Naive thymus-derived CD4-positive, alpha-beta T cell (primary cell): ENCODE results near the gene PLEKHM2. TPM values are rescaled to one million over a fixed set of nuclear protein-coding genes. Genes with fewer than 3 reads are reported as not detected.

Source experiments
- ATAC-seq: fragments of 150-1000 bp; cut with Tn5 transposase; 2 replicates; pipeline ENCODE4 v1.10.0; 2021; ENCODE audit warnings: mild to moderate bottlenecking, moderate library complexity
- CTCF ChIA-PET: fragments of 350-600 bp; sonication (Branson Sonifier 250); formaldehyde crosslinking; loops from one replicate; lab custom pipeline; 2021; ENCODE audit warnings: antibody characterized with exemption; lab: Charles Lee
- POLR2A ChIA-PET: fragments of 350-600 bp; sonication (Branson Sonifier 250); formaldehyde crosslinking; loops from one replicate; lab custom pipeline; 2021; ENCODE audit warnings: antibody characterized with exemption, inconsistent platforms; lab: Charles Lee
- DNase-seq, 9 donors: peaks; one replicate each; pipeline versions ENCODE4 v3.0.0 to v3.0.0-alpha.2; 2020 to 2022; ENCODE audit warnings: mixed read lengths in 1 of 9
- H3K27ac ChIP-seq: one replicate; pipeline ENCODE4 v1.7.0; 2013; ENCODE audit warnings: mild to moderate bottlenecking, low read depth, low read length, moderate library complexity
- H3K27me3 ChIP-seq, 2 donors: one replicate each; pipeline ENCODE4 v1.7.0; 2013; ENCODE audit warnings: low read length in 2 of 2, mild to moderate bottlenecking in 2 of 2, moderate library complexity in 2 of 2; ENCODE audit not compliant: control insufficient read depth in 2 of 2, insufficient read depth in 2 of 2
- H3K36me3 ChIP-seq, 3 experiments: 1 replicate in 2 of 3; 2 replicates in 1 of 3; pipeline ENCODE4 v1.7.0; 2013; ENCODE audit warnings: low read length in 3 of 3, mild to moderate bottlenecking in 3 of 3, moderate library complexity in 1 of 3; ENCODE audit not compliant: insufficient read depth in 3 of 3, control insufficient read depth in 2 of 3
- H3K4me1 ChIP-seq, 2 donors: one replicate each; pipeline ENCODE4 v1.7.0; 2013; ENCODE audit warnings: low read length in 2 of 2, mild to moderate bottlenecking in 2 of 2, moderate library complexity in 1 of 2; ENCODE audit not compliant: control insufficient read depth in 2 of 2, insufficient read depth in 2 of 2
- H3K4me3 ChIP-seq: 2 replicates; pipeline ENCODE4 v1.7.0; 2013; ENCODE audit warnings: mild to moderate bottlenecking, low read length
- H3K9me3 ChIP-seq, 3 experiments: 1 replicate in 2 of 3; 2 replicates in 1 of 3; pipeline ENCODE4 v1.7.0; 2013; ENCODE audit warnings: low read length in 3 of 3; ENCODE audit not compliant: control insufficient read depth in 2 of 3
- H3K27ac Mint-ChIP-seq, 9 donors: one replicate each; pipeline ENCODE4 v1.8.0; 2020 to 2022; ENCODE audit warnings: mixed read lengths in 9 of 9, mild to moderate bottlenecking in 8 of 9, moderate library complexity in 5 of 9, inconsistent platforms in 2 of 9
- H3K27me3 Mint-ChIP-seq, 5 donors: one replicate each; pipeline ENCODE4 v1.8.0; 2021 to 2022; ENCODE audit warnings: mixed read lengths in 5 of 5, mild to moderate bottlenecking in 1 of 5
- H3K36me3 Mint-ChIP-seq, 5 donors: one replicate each; pipeline ENCODE4 v1.8.0; 2020 to 2022; ENCODE audit warnings: mixed read lengths in 5 of 5, mild to moderate bottlenecking in 3 of 5, inconsistent platforms in 1 of 5
- H3K4me1 Mint-ChIP-seq, 7 donors: one replicate each; pipeline ENCODE4 v1.8.0; 2020 to 2022; ENCODE audit warnings: mixed read lengths in 7 of 7, mild to moderate bottlenecking in 3 of 7, inconsistent platforms in 1 of 7
- H3K4me3 Mint-ChIP-seq, 10 donors: one replicate each; pipeline ENCODE4 v1.8.0; 2020 to 2022; ENCODE audit warnings: mild to moderate bottlenecking in 10 of 10, mixed read lengths in 10 of 10, moderate library complexity in 6 of 10, inconsistent platforms in 2 of 10
- H3K9me3 Mint-ChIP-seq, 11 donors: one replicate each; pipeline ENCODE4 v1.8.0; 2020 to 2022; ENCODE audit warnings: mixed read lengths in 11 of 11, mild to moderate bottlenecking in 4 of 11, inconsistent platforms in 1 of 11, moderate library complexity in 1 of 11
- intact Hi-C, 2 donors: fragments of 100-400 bp; cut with micrococcal nuclease; formaldehyde crosslinking; loops; one replicate each; pipeline ENCODE4 v1.15.1; 2023
- polyA plus RNA-seq, 2 donors: library from polyadenylated mRNA; unstranded; fragments of 300-500 nt; fragmentation: Illumina TruSeq; gene quantifications; one replicate each; pipeline ENCODE4 v1.2.3, GENCODE V29; 2021
- total RNA-seq, 6 experiments: library from RNA in 5 of 6; stranded (reverse) in 5 of 6; gene quantifications; 1 replicate in 5 of 6; 2 replicates in 1 of 6; pipeline ENCODE4 v1.2.3 and lab custom pipeline; 2021 to 2026

The PLEKHM2 gene
- total and polyA plus RNA-seq, 7 experiments from 2014 or later = 4.3 to 78.6 (median 58.5) TPM

DNA sequence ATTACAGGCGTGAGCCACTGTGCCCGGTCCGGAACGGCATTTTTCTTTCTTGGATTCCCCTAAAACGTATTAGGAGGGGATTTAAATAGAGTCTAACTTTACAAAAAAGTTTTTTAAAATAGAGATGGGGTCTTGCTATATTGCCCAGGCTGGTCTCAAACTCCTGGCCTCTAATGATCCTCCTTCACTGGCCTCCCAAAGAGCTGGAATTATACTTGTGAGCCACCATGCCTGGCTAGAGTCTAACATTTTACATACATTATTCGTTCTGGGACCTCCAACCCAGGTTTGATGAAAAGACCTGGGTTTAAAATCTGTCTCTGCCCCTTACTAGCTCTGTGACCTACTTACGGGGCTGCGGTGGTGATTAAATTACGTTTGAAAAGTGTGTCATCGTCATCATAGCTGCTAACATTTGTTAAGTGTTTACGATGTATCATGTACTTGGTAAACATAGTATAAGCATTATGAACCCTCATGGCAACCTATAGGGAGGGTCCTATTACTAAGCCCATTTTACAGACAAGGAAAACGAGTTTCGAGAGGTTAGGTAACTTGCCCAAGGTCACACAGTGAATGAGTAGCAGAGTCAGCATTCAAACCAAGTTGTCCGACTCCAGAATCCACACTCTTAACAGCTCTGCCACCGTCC, 24.5 kb downstream of the PLEKHM2 start:
- no peak for ATAC-seq
- Mint-ChIP-seq H3K27me3 (no peaks in the 10 kb centered on the region), H3K9me3 (peaks cover 0 to 2% (median 0%) of the 10 kb centered on the region in 11 donors), H3K4me3 (no peak overlapping the region), H3K27ac (no peak overlapping the region), H3K36me3 (peaks cover 0 to 17% (median 0%) of the 10 kb centered on the region in 5 donors), H3K4me1 (peaks cover 14 to 35% (median 26%) of the 10 kb centered on the region in 7 donors)
- Histone ChIP-seq H3K4me1 (no peaks in the 10 kb centered on the region), H3K9me3 (no peaks in the 10 kb centered on the region), H3K4me3 (no peak overlapping the region), H3K36me3 (peaks cover 0 to 9% (median 0%) of the 10 kb centered on the region in 3 experiments), H3K27ac (no peak overlapping the region), H3K27me3 (no peaks in the 10 kb centered on the region)
- no peak for DNase-seq
- intact Hi-C loops = no loop called here
- ChIA-PET POLR2A (interaction anchor here (0.6 to 1.3 kb wide), 4 partner anchors 8 to 1950 kb away, joined by 3 to 7 read pairs (median 4); no protein-coding TSS in a partner anchor), CTCF (interaction anchor here (0.6 kb wide), 1 partner anchor 106 kb away, joined by 5 read pairs; no protein-coding TSS in a partner anchor)

DNA sequence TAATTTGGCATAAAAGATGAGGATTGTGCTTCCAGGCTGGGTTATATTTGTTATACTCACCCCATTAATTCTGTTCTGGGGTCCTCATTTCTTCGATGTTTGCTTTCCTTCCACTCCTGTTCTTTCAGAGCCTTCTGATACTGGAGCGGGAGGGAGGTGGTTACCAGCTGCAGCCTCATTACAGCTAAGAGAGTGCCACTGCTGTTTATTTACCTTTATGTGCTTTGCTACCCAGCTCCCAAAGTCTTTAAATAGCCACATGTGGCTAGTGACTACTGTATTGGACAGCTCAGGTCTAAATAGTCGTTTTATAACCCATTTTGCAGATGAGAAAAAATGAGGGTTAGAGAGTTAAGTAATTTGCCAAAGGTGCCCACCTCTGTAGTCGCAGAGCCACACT, 25.1 kb downstream of the PLEKHM2 start:
- Histone ChIP-seq H3K9me3 (no peaks in the 10 kb centered on the region), H3K36me3 (peaks cover 0 to 9% (median 0%) of the 10 kb centered on the region in 3 experiments), H3K27ac (no peak overlapping the region), H3K27me3 (no peaks in the 10 kb centered on the region), H3K4me1 (no peaks in the 10 kb centered on the region), H3K4me3 (no peak overlapping the region)
- CTCF ChIA-PET = no interaction called here
- H3K36me3 Mint-ChIP-seq = peaks cover 0 to 17% (median 0%) of the 10 kb centered on the region in 5 donors
- POLR2A ChIA-PET = interaction anchor here (0.6 to 0.9 kb wide), 2 partner anchors 8 to 24 kb away, joined by 3 to 4 read pairs; no protein-coding TSS in a partner anchor
- DNase-seq = no peak
- intact Hi-C loops = no loop called here
- H3K27me3 Mint-ChIP-seq = no peaks in the 10 kb centered on the region
- H3K27ac Mint-ChIP-seq = no peak overlapping the region
- peaks cover 14 to 31% (median 24%) of the 10 kb centered on the region in 7 donors for H3K4me1 Mint-ChIP-seq
- peaks cover 0 to 2% (median 0%) of the 10 kb centered on the region in 11 donors for H3K9me3 Mint-ChIP-seq
- ATAC-seq = no peak
- no peak overlapping the region for H3K4me3 Mint-ChIP-seq

DNA sequence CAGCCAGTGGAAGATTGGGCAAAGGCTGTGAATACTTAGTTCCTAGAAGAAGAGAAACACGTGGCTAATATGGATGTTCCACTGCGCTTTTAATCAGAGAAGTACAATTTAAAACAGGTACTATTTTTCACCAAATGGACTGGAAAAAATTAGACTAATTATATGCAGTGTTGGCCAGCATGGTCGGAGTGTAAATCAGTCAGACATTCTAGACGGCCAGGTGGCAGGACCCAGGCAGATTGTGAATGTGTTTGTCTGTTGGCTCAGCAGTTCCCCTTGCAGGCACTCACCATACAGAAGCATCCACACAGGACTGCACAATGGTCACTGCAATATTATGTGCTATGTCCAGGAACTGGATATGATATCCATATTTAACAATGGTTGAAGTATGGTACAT, 28.0 kb downstream of the PLEKHM2 start:
- no peak for ATAC-seq

DNA sequence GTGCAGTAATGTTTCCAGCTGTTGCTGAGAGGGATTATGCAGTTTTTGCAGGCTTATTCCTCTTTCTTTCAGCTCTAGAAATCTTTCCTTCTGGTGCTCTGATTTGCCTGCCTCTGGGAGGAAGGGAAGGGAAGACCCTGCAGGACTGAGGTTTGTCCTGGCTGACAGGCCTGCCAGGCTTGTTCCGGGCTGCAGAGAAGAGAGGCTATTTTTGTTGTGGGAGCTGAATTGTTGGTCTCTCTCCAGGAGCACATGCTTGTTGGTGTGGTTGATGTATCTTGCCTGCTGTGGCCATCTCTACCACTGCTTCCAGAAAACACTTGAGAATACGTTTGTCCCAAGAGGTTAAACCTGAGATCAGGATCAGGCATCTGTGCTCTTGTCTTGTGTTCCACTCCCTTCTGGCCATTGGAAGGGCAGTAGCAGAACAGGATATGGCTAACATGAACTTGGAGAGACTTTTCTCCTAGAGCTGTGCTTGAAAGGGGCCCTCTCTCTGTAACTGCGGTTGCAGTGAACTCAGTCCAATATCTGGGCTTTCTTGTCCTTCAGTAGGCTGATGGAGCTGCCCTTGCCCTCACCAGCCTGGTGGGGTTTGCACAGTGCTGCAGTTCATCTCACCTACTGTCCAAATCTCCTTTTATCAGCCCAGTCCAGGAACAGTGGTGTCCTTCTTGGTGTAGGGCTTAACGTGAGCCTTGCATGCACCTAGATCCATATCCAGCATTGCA, 30.5 kb downstream of the PLEKHM2 start:
- no peaks in the 10 kb centered on the region for H3K27me3 ChIP-seq
- DNase-seq (no peak), ATAC-seq (no peak)
- H3K9me3 ChIP-seq = no peaks in the 10 kb centered on the region
- H3K36me3 ChIP-seq = peaks cover 0 to 45% (median 9%) of the 10 kb centered on the region in 3 experiments
- intact Hi-C loops = no loop called here
- Mint-ChIP-seq H3K4me3 (no peak overlapping the region), H3K4me1 (peaks cover 7 to 16% (median 12%) of the 10 kb centered on the region in 7 donors), H3K36me3 (peaks cover 0 to 16% (median 2%) of the 10 kb centered on the region in 5 donors), H3K27ac (peak overlapping the region in 3 of 9 donors; percentile 25 to 64 (median 45)), H3K27me3 (no peaks in the 10 kb centered on the region), H3K9me3 (peaks cover 0 to under 1% (median 0%) of the 10 kb centered on the region in 11 donors)
- H3K4me1 ChIP-seq = no peaks in the 10 kb centered on the region
- POLR2A ChIA-PET = interaction anchor here (0.6 kb wide), 1 partner anchor 109 kb away, joined by 3 read pairs; no protein-coding TSS in a partner anchor
- H3K27ac ChIP-seq = no peak overlapping the region
- H3K4me3 ChIP-seq = no peak overlapping the region
- CTCF ChIA-PET = no interaction called here

More for the DNA sequence above, 28.0 kb downstream of the PLEKHM2 start:
- Mint-ChIP-seq H3K4me3 (no peak overlapping the region), H3K4me1 (peaks cover 7 to 23% (median 14%) of the 10 kb centered on the region in 7 donors), H3K27me3 (no peaks in the 10 kb centered on the region), H3K9me3 (peaks cover 0 to 2% (median 0%) of the 10 kb centered on the region in 11 donors), H3K36me3 (peaks cover 0 to 8% (median 0%) of the 10 kb centered on the region in 5 donors), H3K27ac (no peak overlapping the region)
- no peak for DNase-seq
- Histone ChIP-seq H3K4me1 (no peaks in the 10 kb centered on the region), H3K9me3 (no peaks in the 10 kb centered on the region), H3K27ac (no peak overlapping the region), H3K4me3 (no peak overlapping the region), H3K36me3 (peaks cover 0 to 22% (median 9%) of the 10 kb centered on the region in 3 experiments), H3K27me3 (no peaks in the 10 kb centered on the region)
- ChIA-PET POLR2A (interaction anchor here (0.6 kb wide), 1 partner anchor 533 kb away, joined by 3 read pairs; no protein-coding TSS in a partner anchor), CTCF (no interaction called here)
- intact Hi-C loops = no loop called here

DNA sequence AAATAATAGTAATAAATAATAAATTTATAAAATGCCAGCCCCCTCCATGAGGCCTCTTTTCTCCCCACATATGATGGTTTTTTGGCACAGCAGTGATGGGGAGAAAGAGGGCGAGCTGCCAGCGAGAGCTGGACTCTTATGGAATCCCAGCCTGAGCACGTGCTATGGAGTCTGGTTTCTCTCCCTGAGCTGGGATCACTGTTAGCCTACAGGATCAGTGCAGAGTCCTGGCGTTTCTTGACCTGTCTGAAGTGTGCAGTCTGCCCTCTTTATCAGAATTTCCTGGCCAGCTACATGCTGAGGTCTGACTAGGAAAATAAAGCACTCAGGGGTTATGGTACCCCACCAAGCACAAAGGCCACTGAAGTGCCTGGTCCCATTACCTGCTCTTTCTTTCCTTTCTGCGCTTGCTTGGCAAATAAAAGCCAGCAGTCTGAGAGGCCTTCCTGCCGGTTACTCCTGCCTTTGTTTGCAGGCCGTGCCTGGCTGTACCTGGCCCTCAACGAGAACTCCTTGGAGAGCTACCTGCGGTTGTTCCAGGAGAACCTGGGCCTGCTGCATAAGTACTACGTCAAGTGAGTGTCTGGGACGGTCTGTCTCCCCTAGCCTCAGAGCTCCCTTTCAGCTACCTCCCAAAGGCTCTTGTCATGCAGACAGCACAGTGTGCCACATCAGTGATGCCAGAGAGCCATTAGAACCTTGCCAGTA, 33.5 kb downstream of the PLEKHM2 start:
- intact Hi-C loops = no loop called here
- Mint-ChIP-seq H3K36me3 (peaks cover 0 to 25% (median 2%) of the 10 kb centered on the region in 5 donors), H3K9me3 (no peaks in the 10 kb centered on the region), H3K27me3 (no peaks in the 10 kb centered on the region), H3K4me1 (peaks cover 0 to 14% (median 5%) of the 10 kb centered on the region in 7 donors), H3K4me3 (no peak overlapping the region), H3K27ac (peak overlapping the region in 1 of 9 donors; percentile 23)
- Histone ChIP-seq H3K4me3 (no peak overlapping the region), H3K4me1 (no peaks in the 10 kb centered on the region), H3K27ac (no peak overlapping the region), H3K36me3 (peaks cover 0 to 71% (median 9%) of the 10 kb centered on the region in 3 experiments), H3K9me3 (no peaks in the 10 kb centered on the region), H3K27me3 (no peaks in the 10 kb centered on the region)
- no peak for DNase-seq
- no peak for ATAC-seq
- ChIA-PET CTCF (no interaction called here), POLR2A (interaction anchor here (0.5 kb wide), 1 partner anchor 94 kb away, joined by 3 read pairs; no protein-coding TSS in a partner anchor)

DNA sequence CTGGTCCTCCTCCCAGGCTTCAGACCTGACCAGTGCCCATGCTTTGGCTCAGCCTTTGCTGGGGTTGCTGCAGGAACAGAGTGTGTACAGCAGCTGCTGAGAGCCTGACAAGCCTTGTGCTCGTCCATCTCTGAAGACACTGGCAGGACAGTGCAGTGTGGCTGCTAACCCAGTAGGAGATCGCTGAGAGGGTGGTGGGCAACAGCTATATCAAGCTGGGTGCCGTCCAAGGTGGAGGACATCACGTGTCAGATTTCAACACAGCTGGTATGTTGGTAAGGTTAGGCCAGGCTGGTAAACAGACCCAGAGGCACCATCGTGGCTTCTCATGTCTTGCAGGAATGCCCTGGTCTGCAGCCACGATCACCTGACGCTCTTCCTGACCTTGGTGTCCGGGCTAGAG, 34.1 kb downstream of the PLEKHM2 start:
- Mint-ChIP-seq H3K36me3 (peaks cover 0 to 30% (median 2%) of the 10 kb centered on the region in 5 donors), H3K27me3 (no peaks in the 10 kb centered on the region), H3K27ac (no peak overlapping the region), H3K4me1 (peaks cover 0 to 11% (median 5%) of the 10 kb centered on the region in 7 donors), H3K4me3 (no peak overlapping the region), H3K9me3 (no peaks in the 10 kb centered on the region)
- CTCF ChIA-PET = interaction anchor here (0.6 kb wide), 1 partner anchor 77 kb away, joined by 6 read pairs; no protein-coding TSS in a partner anchor
- Histone ChIP-seq H3K27me3 (no peaks in the 10 kb centered on the region), H3K27ac (no peak overlapping the region), H3K4me1 (no peaks in the 10 kb centered on the region), H3K36me3 (peaks cover 0 to 77% (median 9%) of the 10 kb centered on the region in 3 experiments), H3K9me3 (no peaks in the 10 kb centered on the region), H3K4me3 (no peak overlapping the region)
- DNase-seq = no peak
- no peak for ATAC-seq
- POLR2A ChIA-PET = interaction anchor here (0.7 kb wide), 1 partner anchor 64 kb away, joined by 3 read pairs; no protein-coding TSS in a partner anchor
- intact Hi-C loops = no loop called here
